Measurements from ENCODE around the gene LSM2.

DNA sequence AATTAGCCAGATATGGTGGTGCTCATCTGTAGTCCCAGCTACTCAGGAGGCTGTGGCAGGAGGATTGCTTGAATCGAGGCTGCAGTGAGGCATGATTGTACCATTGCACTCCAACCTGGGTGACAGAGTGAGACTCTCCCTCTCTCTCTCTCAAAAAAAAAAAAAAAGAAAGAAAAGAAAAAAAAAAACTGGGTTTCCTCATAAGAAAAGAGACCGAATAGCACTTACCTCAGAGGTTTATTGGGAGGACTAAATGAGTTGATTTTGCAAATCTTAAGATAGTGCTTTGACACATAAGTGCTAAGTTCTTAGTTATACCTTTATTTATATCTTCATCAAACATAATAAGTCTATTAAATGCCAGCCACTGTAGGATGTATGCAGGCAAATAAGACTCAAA lies 35.9 kb downstream of the LSM2 start:
- TF ChIP-seq, protein P1, sequence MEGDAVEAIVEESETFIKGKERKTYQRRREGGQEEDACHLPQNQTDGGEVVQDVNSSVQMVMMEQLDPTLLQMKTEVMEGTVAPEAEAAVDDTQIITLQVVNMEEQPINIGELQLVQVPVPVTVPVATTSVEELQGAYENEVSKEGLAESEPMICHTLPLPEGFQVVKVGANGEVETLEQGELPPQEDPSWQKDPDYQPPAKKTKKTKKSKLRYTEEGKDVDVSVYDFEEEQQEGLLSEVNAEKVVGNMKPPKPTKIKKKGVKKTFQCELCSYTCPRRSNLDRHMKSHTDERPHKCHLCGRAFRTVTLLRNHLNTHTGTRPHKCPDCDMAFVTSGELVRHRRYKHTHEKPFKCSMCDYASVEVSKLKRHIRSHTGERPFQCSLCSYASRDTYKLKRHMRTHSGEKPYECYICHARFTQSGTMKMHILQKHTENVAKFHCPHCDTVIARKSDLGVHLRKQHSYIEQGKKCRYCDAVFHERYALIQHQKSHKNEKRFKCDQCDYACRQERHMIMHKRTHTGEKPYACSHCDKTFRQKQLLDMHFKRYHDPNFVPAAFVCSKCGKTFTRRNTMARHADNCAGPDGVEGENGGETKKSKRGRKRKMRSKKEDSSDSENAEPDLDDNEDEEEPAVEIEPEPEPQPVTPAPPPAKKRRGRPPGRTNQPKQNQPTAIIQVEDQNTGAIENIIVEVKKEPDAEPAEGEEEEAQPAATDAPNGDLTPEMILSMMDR (IDR thresholded peaks at IDR 0.05; ENCODE audit: borderline replicate concordance, extremely low read depth, low read length, poor library complexity, severe bottlenecking) = no peak
- no peak for TF ChIP-seq EZH2 (IDR thresholded peaks at IDR 0.05; ENCODE audit: borderline replicate concordance, low read depth, low read length, severe bottlenecking)

All from DND-41 (cell line).